Measurements from ENCODE around the gene SLC1A7. TPM values are rescaled to one million over a fixed set of nuclear protein-coding genes. Genes with fewer than 3 reads are reported as not detected.

SLC1A7 gene
- polyA plus RNA-seq, 1 donor (not counting 4 experiments of a cell fraction or from before 2014, with no cell fraction given): not detected

DNA sequence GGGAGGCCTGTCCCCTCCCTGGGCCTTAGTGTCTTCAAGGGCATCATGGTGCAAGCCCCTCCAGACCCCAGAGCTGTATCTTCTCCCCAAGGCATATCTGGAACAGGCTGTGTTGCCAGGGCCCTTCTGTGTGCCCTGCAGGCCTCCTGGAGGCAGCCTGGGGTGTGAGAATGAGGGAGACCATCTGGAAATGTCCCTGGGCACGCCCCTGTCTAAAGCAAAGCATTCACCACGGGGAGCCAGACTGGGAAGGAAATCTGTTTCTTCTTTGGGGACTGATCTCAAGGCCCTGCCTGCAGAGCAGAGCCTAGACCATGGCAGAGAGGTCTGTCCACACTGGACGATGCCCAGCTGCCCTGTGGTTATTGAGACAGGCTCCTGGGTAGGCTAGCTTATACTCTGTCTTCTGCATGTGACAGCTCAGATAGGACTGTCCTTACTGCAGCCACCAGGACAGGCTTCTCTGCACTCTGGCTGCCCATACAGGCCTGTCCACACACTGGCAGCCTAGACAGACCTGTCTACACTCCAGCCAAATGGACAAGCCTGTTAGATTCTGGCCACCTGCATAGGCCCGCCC lies 55.9 kb downstream of the SLC1A7 start:
- Histone ChIP-seq H3K27me3 (ENCODE audit: control insufficient read depth, extremely low read depth, insufficient read depth, low read length) (no peaks in the 10 kb centered on the region), H2AFZ (ENCODE audit: control insufficient read depth, low read length) (no peak overlapping the region), H3K9me3 (ENCODE audit: control insufficient read depth, low read depth, low read length) (no peaks in the 10 kb centered on the region), H3K36me3 (ENCODE audit: control insufficient read depth in 2 of 2, extremely low read depth in 1 of 2, insufficient read depth in 2 of 2, low read length in 2 of 2) (no peaks in the 10 kb centered on the region), H3K4me1 (ENCODE audit: control insufficient read depth, extremely low read depth, insufficient read depth, low read length) (no peaks in the 10 kb centered on the region), H3K9me1 (ENCODE audit: control insufficient read depth, extremely low read depth, insufficient read depth, low read length) (no peaks in the 10 kb centered on the region), H3K4me2 (ENCODE audit: control insufficient read depth, extremely low read depth, insufficient read depth, low read depth, low read length) (no peak overlapping the region), H3K9ac (ENCODE audit: control insufficient read depth, extremely low read depth, insufficient read depth, low read length) (no peak overlapping the region), H4K20me1 (ENCODE audit: control insufficient read depth, extremely low read depth, insufficient read depth, low read length) (no peaks in the 10 kb centered on the region), H3K27ac (ENCODE audit: control insufficient read depth, insufficient read depth, low read length) (no peak overlapping the region), H3K4me3 (ENCODE audit: control insufficient read depth in 2 of 3, extremely low read depth in 1 of 3, insufficient read depth in 2 of 3, low read depth in 1 of 3, low read length in 3 of 3) (no peak overlapping the region), H3K79me2 (ENCODE audit: control insufficient read depth, insufficient read depth, low read length) (no peaks in the 10 kb centered on the region)
- DNase-seq (ENCODE audit: low read depth, low spot score) (no peak), FAIRE-seq (no peak)
- TF ChIP-seq EZH2 (IDR thresholded peaks at IDR 0.05; ENCODE audit: low read length) (no peak), CTCF (optimal IDR thresholded peaks at IDR 0.05 in 1 of 3, IDR thresholded peaks at IDR 0.05 in 1 of 3, conservative IDR thresholded peaks at IDR 0.05 in 1 of 3; ENCODE audit: extremely low read depth in 1 of 3, insufficient read depth in 2 of 3, low read length in 3 of 3) (no peak)
- dilution Hi-C loops (cut with MboI; ENCODE audit: extremely low pct_ligation_motif_present, low sequenced_read_pairs): no loop called here

GRCh38 chr1:53085405-53085804 lies 57.0 kb downstream of the SLC1A7 start:
- Histone ChIP-seq H3K9ac (ENCODE audit: control insufficient read depth, extremely low read depth, insufficient read depth, low read length) (no peak overlapping the region), H2AFZ (ENCODE audit: control insufficient read depth, low read length) (no peak overlapping the region), H3K4me3 (ENCODE audit: control insufficient read depth in 2 of 3, extremely low read depth in 1 of 3, insufficient read depth in 2 of 3, low read depth in 1 of 3, low read length in 3 of 3) (no peak overlapping the region), H3K4me2 (ENCODE audit: control insufficient read depth, extremely low read depth, insufficient read depth, low read depth, low read length) (no peak overlapping the region), H3K9me3 (ENCODE audit: control insufficient read depth, low read depth, low read length) (no peaks in the 10 kb centered on the region), H4K20me1 (ENCODE audit: control insufficient read depth, extremely low read depth, insufficient read depth, low read length) (no peaks in the 10 kb centered on the region), H3K27me3 (ENCODE audit: control insufficient read depth, extremely low read depth, insufficient read depth, low read length) (no peaks in the 10 kb centered on the region), H3K79me2 (ENCODE audit: control insufficient read depth, insufficient read depth, low read length) (no peaks in the 10 kb centered on the region), H3K27ac (ENCODE audit: control insufficient read depth, insufficient read depth, low read length) (no peak overlapping the region), H3K9me1 (ENCODE audit: control insufficient read depth, extremely low read depth, insufficient read depth, low read length) (no peaks in the 10 kb centered on the region), H3K4me1 (ENCODE audit: control insufficient read depth, extremely low read depth, insufficient read depth, low read length) (no peaks in the 10 kb centered on the region), H3K36me3 (ENCODE audit: control insufficient read depth in 2 of 2, extremely low read depth in 1 of 2, insufficient read depth in 2 of 2, low read length in 2 of 2) (no peaks in the 10 kb centered on the region)
- DNase-seq (ENCODE audit: low read depth, low spot score) (no peak), FAIRE-seq (no peak)
- TF ChIP-seq CTCF (optimal IDR thresholded peaks at IDR 0.05 in 1 of 3, IDR thresholded peaks at IDR 0.05 in 1 of 3, conservative IDR thresholded peaks at IDR 0.05 in 1 of 3; ENCODE audit: extremely low read depth in 1 of 3, insufficient read depth in 2 of 3, low read length in 3 of 3) (no peak), EZH2 (IDR thresholded peaks at IDR 0.05; ENCODE audit: low read length) (no peak)
- dilution Hi-C loops (cut with MboI; ENCODE audit: extremely low pct_ligation_motif_present, low sequenced_read_pairs): no loop called here

All from keratinocyte (primary cell).